Parathyroid adenoma (tissue), 2 donors: ENCODE data around the gene GPR27.

ENCODE experiments used
- H2AFZ ChIP-seq: fragments of 300-600 bp; sonication (generic); one replicate; pipeline ENCODE4 v1.7.0; 2017; ENCODE audit warnings: antibody characterized with exemption, mild to moderate bottlenecking
- H3K27ac ChIP-seq: fragments of 300-600 bp; sonication (generic); one replicate; pipeline ENCODE4 v1.7.0; 2017
- H3K27me3 ChIP-seq: fragments of 300-600 bp; sonication (generic); one replicate; pipeline ENCODE4 v1.7.0; 2017; ENCODE audit warnings: low read length; ENCODE audit not compliant: control insufficient read depth, insufficient read depth
- H3K36me3 ChIP-seq: fragments of 300-600 bp; sonication (generic); one replicate; pipeline ENCODE4 v1.7.0; 2017; ENCODE audit warnings: low read length; ENCODE audit not compliant: control insufficient read depth, insufficient read depth
- H3K4me1 ChIP-seq: fragments of 300-600 bp; sonication (generic); one replicate; pipeline ENCODE4 v1.7.0; 2017; ENCODE audit warnings: control low read depth
- H3K4me2 ChIP-seq: fragments of 300-600 bp; sonication (generic); one replicate; pipeline ENCODE4 v1.7.0; 2017; ENCODE audit warnings: low read length
- H3K4me3 ChIP-seq: fragments of 300-600 bp; sonication (generic); one replicate; pipeline ENCODE4 v1.7.0; 2017; ENCODE audit warnings: low read depth, low read length
- H3K79me2 ChIP-seq: fragments of 300-600 bp; sonication (generic); one replicate; pipeline ENCODE4 v1.7.0; 2017; ENCODE audit warnings: control low read depth
- H3K9ac ChIP-seq: fragments of 300-600 bp; sonication (generic); one replicate; pipeline ENCODE4 v1.7.0; 2017; ENCODE audit warnings: mild to moderate bottlenecking
- H3K9me3 ChIP-seq: fragments of 300-600 bp; sonication (generic); one replicate; pipeline ENCODE4 v1.7.0; 2017; ENCODE audit warnings: low read length; ENCODE audit not compliant: control insufficient read depth
- TF ChIP-seq, protein P1 (sequence below): fragments of 300-600 bp; sonication (generic); IDR thresholded peaks from one replicate; pipeline ENCODE4 v1.7.0; 2017; ENCODE audit warnings: antibody characterized with exemption, mild to moderate bottlenecking
- donor health status: primary hyperparathyroidism.

The GPR27 gene

DNA sequence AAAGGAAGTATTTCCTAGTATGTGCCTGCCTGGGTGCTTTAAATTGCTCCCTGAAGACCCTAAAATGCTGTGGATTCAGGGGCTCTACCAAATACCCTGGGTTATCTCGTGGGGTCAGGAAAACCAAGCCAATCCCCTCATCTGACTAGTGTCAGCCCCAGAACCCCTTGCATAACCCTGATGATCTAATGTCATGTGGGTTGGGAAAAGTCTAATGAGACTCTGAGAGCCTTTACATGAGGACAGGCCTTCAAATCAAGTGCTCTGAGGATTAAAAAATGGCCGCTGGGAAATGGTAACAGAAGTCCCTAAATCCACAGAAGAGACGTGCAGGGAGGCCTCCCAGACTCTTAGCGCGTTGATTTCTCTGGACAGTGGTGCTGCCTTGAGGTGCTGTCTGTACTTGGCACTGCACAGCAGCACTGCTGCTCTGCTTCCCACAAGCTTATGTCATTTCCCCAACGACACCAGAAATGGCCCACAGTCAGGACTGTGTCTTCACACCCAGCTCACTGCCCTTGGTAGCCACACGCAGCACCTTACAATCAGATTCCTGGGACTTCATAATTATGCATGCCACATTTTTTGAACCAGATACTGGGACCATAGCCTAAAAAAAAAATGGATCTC is 45.1 kb upstream of the GPR27 start:
- Histone ChIP-seq H3K79me2 (peaks cover 4% of the 10 kb centered on the region), H3K4me1 (peaks cover 27% of the 10 kb centered on the region), H2AFZ (no peak overlapping the region), H3K9me3 (no peaks in the 10 kb centered on the region), H3K27me3 (no peaks in the 10 kb centered on the region), H3K27ac (no peak overlapping the region), H3K36me3 (no peaks in the 10 kb centered on the region), H3K9ac (no peak overlapping the region), H3K4me3 (no peak overlapping the region), H3K4me2 (no peak overlapping the region)
- TF ChIP-seq, protein P1, sequence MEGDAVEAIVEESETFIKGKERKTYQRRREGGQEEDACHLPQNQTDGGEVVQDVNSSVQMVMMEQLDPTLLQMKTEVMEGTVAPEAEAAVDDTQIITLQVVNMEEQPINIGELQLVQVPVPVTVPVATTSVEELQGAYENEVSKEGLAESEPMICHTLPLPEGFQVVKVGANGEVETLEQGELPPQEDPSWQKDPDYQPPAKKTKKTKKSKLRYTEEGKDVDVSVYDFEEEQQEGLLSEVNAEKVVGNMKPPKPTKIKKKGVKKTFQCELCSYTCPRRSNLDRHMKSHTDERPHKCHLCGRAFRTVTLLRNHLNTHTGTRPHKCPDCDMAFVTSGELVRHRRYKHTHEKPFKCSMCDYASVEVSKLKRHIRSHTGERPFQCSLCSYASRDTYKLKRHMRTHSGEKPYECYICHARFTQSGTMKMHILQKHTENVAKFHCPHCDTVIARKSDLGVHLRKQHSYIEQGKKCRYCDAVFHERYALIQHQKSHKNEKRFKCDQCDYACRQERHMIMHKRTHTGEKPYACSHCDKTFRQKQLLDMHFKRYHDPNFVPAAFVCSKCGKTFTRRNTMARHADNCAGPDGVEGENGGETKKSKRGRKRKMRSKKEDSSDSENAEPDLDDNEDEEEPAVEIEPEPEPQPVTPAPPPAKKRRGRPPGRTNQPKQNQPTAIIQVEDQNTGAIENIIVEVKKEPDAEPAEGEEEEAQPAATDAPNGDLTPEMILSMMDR = no peak

DNA sequence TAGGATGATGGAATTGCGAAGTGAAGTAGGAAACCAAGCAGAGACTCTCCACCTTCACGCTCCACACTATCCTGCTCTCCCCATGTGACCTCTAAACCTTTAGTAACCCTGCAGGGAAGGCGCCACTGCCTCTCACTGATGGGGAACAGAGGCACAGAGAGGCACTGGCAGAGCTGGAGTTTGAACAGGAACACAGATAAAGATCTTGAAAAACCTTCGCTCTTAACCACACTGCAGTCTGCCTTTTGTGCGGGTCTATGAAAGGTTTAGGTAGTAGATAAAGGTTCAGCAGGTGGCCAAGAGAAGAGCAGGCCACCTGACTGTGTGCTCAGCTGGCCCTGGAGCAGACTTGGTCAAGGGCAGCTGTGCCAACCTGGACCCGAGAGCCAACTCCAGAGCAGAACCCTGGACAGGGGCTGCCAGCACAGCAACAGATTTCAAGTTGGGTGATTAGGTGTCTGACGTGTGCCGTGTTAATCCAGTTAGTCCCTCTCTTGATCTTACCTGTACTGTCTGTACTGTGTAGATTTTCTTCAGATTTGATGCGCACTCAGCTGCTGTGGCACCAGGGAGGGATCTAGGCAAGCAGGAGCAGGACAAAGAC is 43.6 kb upstream of the GPR27 start:
- no peaks in the 10 kb centered on the region for H3K9me3 ChIP-seq
- H3K9ac ChIP-seq = no peak overlapping the region
- peak overlapping the region; percentile 51 for H3K27ac ChIP-seq
- no peaks in the 10 kb centered on the region for H3K27me3 ChIP-seq
- no peak overlapping the region for H3K4me3 ChIP-seq
- H3K4me1 ChIP-seq = peaks cover 23% of the 10 kb centered on the region
- no peak overlapping the region for H3K4me2 ChIP-seq
- no peaks in the 10 kb centered on the region for H3K36me3 ChIP-seq
- TF ChIP-seq, protein P1 = no peak
- H3K79me2 ChIP-seq = peaks cover 4% of the 10 kb centered on the region
- H2AFZ ChIP-seq = no peak overlapping the region

GRCh38 chr3:71710906-71711494 is 42.7 kb upstream of the GPR27 start:
- peaks cover 4% of the 10 kb centered on the region for H3K79me2 ChIP-seq
- H3K4me1 ChIP-seq = peaks cover 14% of the 10 kb centered on the region
- H3K27me3 ChIP-seq = no peaks in the 10 kb centered on the region
- no peaks in the 10 kb centered on the region for H3K36me3 ChIP-seq
- H2AFZ ChIP-seq = no peak overlapping the region
- H3K27ac ChIP-seq = no peak overlapping the region
- H3K9ac ChIP-seq = no peak overlapping the region
- no peak overlapping the region for H3K4me2 ChIP-seq
- TF ChIP-seq, protein P1 = peak; percentile 66
- H3K4me3 ChIP-seq = no peak overlapping the region
- H3K9me3 ChIP-seq = no peaks in the 10 kb centered on the region

DNA sequence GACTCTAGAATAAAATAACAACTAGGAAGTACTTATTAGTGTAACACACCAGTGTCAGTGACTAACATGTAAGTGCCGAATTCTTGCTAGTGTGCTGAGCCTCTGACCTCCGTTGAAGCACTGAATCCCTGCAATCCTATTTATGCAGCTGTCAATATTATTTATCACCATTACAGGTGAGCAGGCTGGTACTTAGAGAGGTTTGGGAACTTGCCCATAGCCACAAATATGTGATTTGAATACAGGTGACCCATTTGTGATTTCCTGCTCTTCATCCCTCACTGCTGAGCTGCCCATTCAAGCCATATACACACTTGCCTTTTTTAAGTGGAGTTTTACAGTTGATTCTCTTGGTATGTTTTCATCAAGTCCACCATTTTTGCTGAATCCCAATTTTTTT is 40.6 kb upstream of the GPR27 start:
- H3K4me3 ChIP-seq = no peak overlapping the region
- H2AFZ ChIP-seq = no peak overlapping the region
- H3K9ac ChIP-seq = no peak overlapping the region
- no peaks in the 10 kb centered on the region for H3K36me3 ChIP-seq
- H3K79me2 ChIP-seq = peaks cover 9% of the 10 kb centered on the region
- H3K27ac ChIP-seq = no peak overlapping the region
- no peak overlapping the region for H3K4me2 ChIP-seq
- no peaks in the 10 kb centered on the region for H3K9me3 ChIP-seq
- H3K27me3 ChIP-seq = no peaks in the 10 kb centered on the region
- peaks cover 14% of the 10 kb centered on the region for H3K4me1 ChIP-seq
- TF ChIP-seq, protein P1 = no peak
